ENCODE results near the gene CARD18.

Gene CARD18

DNA sequence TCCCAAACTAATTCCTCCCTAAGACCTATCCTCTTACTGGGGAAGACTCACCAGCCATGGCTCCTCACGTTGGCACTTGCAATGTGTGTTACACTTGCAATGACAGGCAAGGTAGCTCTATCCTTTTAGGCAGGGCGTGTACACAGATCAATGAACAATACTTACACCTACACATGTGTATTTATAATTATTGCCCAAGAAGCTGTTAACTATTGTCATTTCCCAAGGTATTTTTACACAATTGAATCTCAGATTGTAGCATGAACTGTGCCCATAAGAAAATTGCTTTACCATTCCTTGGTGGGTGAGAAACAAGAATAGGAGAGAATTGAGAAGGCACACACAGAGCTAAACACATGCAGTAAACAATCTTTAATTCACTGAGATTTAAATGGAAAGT lies at the start of gene CARD18:
Gene CARD18, minus strand, starts transcription at position 101 of the 400 bp plus-strand sequence. Its CDS starts 43 bp downstream, at position 58.
- DNase-seq = no peak

GRCh38 chr11:105183987-105184386 lies 44.4 kb upstream of the CARD18 start:
- DNase-seq = no peak

- DNase-seq = no peak
Observed at GRCh38 chr11:105183426-105183825, 43.9 kb upstream of the CARD18 start.

- DNase-seq = no peak
Observed at GRCh38 chr11:105181521-105181920, 42.0 kb upstream of the CARD18 start.

DNA sequence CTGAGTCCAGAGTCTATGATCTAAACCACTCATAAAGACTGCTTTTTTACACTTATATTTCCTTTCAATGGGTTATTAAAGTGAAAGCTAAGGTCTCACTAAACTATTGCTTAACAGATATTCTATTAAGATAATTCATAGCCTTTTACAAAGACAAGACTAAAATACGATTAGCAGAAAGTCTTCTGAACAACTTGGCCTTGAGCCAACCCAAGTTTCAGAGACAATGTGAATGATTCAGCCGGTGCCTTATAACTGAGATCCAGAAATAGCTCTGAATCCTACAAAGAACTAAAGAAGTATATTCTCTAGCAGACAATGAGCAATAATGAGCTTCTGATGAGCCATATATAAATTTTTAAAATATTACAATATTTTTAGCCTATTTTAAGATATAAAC lies 41.5 kb upstream of the CARD18 start:
- DNase-seq = no peak

- DNase-seq = no peak
Observed at GRCh38 chr11:105179542-105180278, 40.1 kb upstream of the CARD18 start.

GRCh38 chr11:105177658-105178057 lies 38.1 kb upstream of the CARD18 start:
- no peak for DNase-seq

- no peak for DNase-seq
Observed at GRCh38 chr11:105168457-105168856, 28.9 kb upstream of the CARD18 start.

- no peak for DNase-seq
Observed at GRCh38 chr11:105167244-105167643, 27.7 kb upstream of the CARD18 start.

DNA sequence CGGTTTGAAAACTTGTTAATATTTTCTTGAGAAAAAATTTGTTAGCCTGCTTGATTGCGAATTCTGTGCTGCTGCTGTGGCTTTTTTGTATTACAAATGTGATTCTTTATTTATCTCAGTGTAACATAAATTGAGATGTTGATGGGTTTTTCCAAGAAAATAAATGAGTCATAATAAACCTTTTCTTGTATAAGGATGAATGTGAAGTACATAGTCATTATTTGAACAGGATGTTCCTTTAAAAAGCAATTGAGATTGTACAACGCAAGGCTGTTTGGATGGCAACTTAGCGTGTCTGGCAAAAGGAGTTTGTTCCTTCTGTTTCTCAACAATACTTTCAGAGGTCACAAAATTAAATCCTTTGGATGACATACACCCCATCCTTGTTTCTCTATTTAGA lies 24.6 kb upstream of the CARD18 start:
- DNase-seq = no peak

GRCh38 chr11:105162506-105162905 lies 22.9 kb upstream of the CARD18 start:
- no peak for DNase-seq

DNA sequence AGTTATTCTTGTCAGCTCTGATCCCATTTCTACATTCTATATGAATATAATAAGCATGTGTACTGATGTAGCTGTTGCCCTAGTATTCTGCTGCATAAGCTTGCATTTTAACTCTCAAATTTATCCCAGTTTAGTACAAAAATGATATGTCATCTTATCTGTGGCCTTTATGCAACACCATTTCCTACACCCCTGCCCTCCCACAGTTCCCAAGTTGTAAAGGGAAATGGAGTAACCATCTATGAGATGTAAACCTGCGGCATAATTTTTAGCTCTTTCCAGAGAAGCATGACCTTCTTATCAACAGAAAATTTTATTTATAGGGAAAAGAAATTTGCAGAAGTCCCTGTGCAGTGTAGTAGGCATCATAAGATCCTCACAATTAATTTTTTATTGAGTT lies 18.9 kb upstream of the CARD18 start:
- no peak for DNase-seq

- DNase-seq = no peak
Observed at GRCh38 chr11:105156720-105157119, 17.2 kb upstream of the CARD18 start.

DNA sequence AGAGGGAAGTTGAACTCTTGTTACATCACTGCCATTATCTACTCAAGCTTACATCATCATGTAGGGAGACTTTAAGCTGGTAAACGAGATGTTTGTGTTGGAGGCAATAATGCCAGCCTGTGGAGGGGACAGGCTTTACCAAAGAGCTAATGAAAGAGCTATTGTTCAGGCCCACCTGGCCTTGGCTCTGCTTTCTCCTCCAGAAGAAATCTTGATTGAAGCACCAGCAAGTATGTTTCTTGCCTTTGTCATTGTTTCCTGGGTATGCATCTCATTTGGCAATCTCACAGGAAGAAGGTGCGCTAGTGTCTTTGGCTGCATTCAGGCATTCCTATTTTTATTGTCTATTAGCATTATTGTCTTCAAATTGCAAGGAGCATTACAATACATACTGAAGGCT lies 16.7 kb upstream of the CARD18 start:
- no peak for DNase-seq

DNA sequence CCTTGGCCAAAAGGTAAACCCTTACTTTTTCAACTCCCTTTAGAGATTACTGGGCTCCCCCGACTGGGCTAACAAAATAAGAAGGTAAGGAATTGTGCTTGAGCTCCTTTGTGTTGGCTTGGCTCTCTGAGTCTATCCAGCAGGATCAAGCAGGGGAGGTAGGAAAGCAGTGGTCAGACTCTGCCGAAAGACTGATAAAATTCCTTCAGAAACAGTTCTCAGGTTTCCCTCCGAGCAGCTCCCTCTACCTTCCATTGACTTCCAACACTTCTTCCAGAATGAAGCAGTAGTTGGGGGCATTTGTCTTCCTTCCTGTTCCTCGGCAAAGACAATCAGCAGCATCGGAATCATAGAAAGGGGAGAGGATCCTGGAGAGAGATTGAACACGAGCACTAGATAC lies 16.1 kb upstream of the CARD18 start:
- no peak for DNase-seq

DNA sequence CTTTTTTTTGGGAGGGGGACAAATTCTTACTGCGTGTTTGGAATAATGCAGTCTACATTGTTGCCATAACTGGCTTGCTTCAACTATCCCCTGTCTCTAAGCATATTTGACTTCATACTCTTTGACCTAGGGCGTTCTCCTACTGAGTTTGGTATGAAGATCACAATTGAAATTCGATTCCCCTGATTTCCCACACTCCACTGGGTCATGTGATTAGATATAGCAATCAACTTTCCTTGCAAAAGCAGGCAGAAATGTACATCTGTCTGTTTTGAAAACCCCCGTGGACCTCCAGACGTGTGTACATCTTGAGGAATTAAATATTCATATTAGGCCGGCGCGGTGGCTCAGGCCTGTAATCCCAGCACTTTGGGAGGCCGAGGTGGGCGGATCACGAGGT lies 13.8 kb upstream of the CARD18 start:
- no peak for DNase-seq

DNA sequence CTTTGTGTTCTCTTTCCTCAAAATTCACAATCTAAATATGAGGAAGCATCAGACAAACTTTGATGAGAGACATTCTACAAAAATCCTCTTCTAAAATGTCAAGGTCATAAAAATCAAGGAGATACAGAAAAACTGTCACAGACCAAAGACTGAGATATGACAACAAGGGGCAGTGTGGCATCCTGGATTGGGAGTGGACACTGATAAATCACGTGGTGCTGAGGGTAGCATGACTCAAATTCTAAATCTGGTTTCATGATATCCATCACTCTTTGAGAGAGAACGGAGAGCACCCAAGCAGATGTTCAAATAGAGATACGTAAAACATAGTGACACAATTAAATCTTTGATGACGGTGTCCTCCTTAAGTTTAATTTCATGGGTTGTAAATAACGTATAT lies 13.0 kb upstream of the CARD18 start:
- DNase-seq = no peak

GRCh38 chr11:105152021-105152512 lies 12.5 kb upstream of the CARD18 start:
- no peak for DNase-seq

- no peak for DNase-seq
Observed at GRCh38 chr11:105149477-105149876, 9.9 kb upstream of the CARD18 start.

GRCh38 chr11:105148241-105148640 lies 8.7 kb upstream of the CARD18 start:
- DNase-seq = no peak

DNA sequence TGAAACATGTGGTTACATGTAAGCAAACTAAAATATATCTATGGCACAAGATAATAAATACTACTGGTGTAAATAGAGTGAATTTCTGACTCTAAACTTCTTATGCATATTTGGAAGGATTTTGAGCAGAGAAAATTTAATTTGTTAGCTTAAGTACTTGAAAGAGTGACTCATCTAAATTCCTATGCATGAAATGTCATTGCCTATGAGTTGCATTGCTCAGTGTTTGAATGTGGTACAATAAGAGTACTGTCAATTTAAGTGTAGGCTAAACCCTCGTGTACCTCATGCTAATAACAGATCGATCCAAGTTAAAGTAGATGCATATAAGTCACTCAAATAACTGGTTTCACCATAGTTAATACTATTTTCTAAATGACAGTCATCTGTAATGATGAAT lies 5.3 kb upstream of the CARD18 start:
- DNase-seq = no peak

- DNase-seq = no peak
Observed at GRCh38 chr11:105142167-105142566, 2.6 kb upstream of the CARD18 start.

DNA sequence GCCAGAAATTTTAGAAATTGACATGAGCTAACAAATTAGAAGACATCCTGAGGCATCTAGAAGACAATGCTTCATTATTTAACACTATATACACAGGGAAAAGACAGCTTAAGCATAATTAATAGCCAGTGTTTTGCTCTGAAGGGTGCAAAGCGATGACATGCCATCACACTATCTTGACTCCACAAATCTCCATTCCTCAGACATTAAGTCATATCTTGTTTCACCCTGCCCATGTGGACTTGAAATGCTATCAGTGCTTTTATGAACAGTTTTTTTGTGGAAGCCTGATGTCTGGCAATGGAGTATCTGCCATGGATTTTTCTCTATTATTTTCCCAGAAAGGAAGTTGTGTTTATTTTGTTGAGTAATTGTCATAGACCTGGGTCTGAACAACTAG lies 2.3 kb downstream of the CARD18 start:
- no peak for DNase-seq

GRCh38 chr11:105135883-105136282 lies 3.7 kb downstream of the CARD18 start:
- no peak for DNase-seq
